Mesendoderm (in vitro differentiated cells): ENCODE measurements around the gene S100A10.
A peak's percentile ranks its signal among the peaks of the same experiment; 100 is the strongest.

Experiments
- DNase-seq: peaks from one replicate; pipeline ENCODE4 v3.0.0; 2013
- H2AK5ac ChIP-seq: 2 replicates; pipeline ENCODE4 v1.6.1; 2013; ENCODE audit warnings: low read length, inconsistent platforms
- H2BK120ac ChIP-seq: 2 replicates; pipeline ENCODE4 v1.6.1; 2013; ENCODE audit warnings: low read depth, mild to moderate bottlenecking, low read length, moderate library complexity, mixed read lengths
- H2BK15ac ChIP-seq: replicated peaks from 2 replicates; pipeline ENCODE4 v1.6.1; 2013; ENCODE audit warnings: low read depth, mild to moderate bottlenecking, moderate library complexity
- H2BK5ac ChIP-seq: 2 replicates; pipeline ENCODE4 v1.6.1; 2013; ENCODE audit warnings: low read length, inconsistent platforms
- H3K18ac ChIP-seq: 2 replicates; pipeline ENCODE4 v1.6.1; 2013; ENCODE audit warnings: mild to moderate bottlenecking, low read length, mixed read lengths
- H3K23ac ChIP-seq: one replicate; pipeline ENCODE4 v1.6.1; 2013; ENCODE audit warnings: low read length
- H3K27ac ChIP-seq: 2 replicates; pipeline ENCODE4 v1.5.1; 2013; ENCODE audit warnings: low read depth, mild to moderate bottlenecking, inconsistent platforms, low read length, moderate library complexity
- H3K27me3 ChIP-seq: 2 replicates; pipeline ENCODE4 v1.6.1; 2013; ENCODE audit warnings: low read length, control low read depth, mild to moderate bottlenecking, inconsistent platforms; ENCODE audit not compliant: insufficient read depth, poor library complexity
- H3K36me3 ChIP-seq: 2 replicates; pipeline ENCODE4 v1.6.1; 2013; ENCODE audit warnings: low read length, inconsistent platforms; ENCODE audit not compliant: control insufficient read depth, insufficient read depth
- H3K4ac ChIP-seq: one replicate; pipeline ENCODE4 v1.6.1; 2013; ENCODE audit warnings: low read depth, mild to moderate bottlenecking, low read length, moderate library complexity
- H3K4me1 ChIP-seq: 2 replicates; pipeline ENCODE4 v1.6.1; 2013; ENCODE audit warnings: low read depth, low read length, inconsistent platforms; ENCODE audit not compliant: control insufficient read depth
- H3K4me2 ChIP-seq: 2 replicates; pipeline ENCODE4 v1.6.1; 2013; ENCODE audit warnings: low read length
- H3K4me3 ChIP-seq: 2 replicates; pipeline ENCODE4 v1.5.1; 2013; ENCODE audit warnings: mild to moderate bottlenecking, low read length
- H3K56ac ChIP-seq: one replicate; pipeline ENCODE4 v1.6.1; 2013; ENCODE audit warnings: low read length
- H3K79me1 ChIP-seq: 2 replicates; pipeline ENCODE4 v1.6.1; 2013; ENCODE audit warnings: low read length, inconsistent platforms
- H3K79me2 ChIP-seq: 2 replicates; pipeline ENCODE4 v1.6.1; 2013; ENCODE audit warnings: mild to moderate bottlenecking, low read length; ENCODE audit not compliant: control insufficient read depth, insufficient read depth
- H3K9ac ChIP-seq: 2 replicates; pipeline ENCODE4 v1.6.1; 2013; ENCODE audit warnings: low read length, inconsistent platforms
- H4K5ac ChIP-seq: one replicate; pipeline ENCODE4 v1.6.1; 2013; ENCODE audit warnings: low read length
- H4K8ac ChIP-seq: one replicate; pipeline ENCODE4 v1.6.1; 2013; ENCODE audit warnings: low read depth, mild to moderate bottlenecking, control low read depth, low read length, moderate library complexity
- WGBS: extraction: QIAGEN DNeasy Blood & Tissue Kit; methylation state at CpG from one replicate; pipeline ENCODE4 v1.1.7; 2013; ENCODE audit warnings: low lambda C conversion rate, missing lambda C conversion rate; ENCODE audit not compliant: insufficient coverage; ENCODE audit errors: extremely low coverage; 5-methylcytosine and 5-hydroxymethylcytosine counted together

The S100A10 gene

GRCh38 chr1:151934048-151934493, 59.6 kb downstream of the S100A10 start:
- H3K4me1 ChIP-seq: peaks cover 4% of the 10 kb centered on the region
- no peak overlapping the region for H3K4me2 ChIP-seq
- no CpG with 5 or more reads among the region's 3 CpGs for WGBS
- no peak overlapping the region for H2AK5ac ChIP-seq
- no peak overlapping the region for H3K23ac ChIP-seq
- H3K79me1 ChIP-seq: no peaks in the 10 kb centered on the region
- H3K79me2 ChIP-seq: no peaks in the 10 kb centered on the region
- no peaks in the 10 kb centered on the region for H3K27me3 ChIP-seq
- no peak overlapping the region for H3K27ac ChIP-seq
- no peak overlapping the region for H3K56ac ChIP-seq
- no peak overlapping the region for H4K5ac ChIP-seq
- H2BK120ac ChIP-seq: no peak overlapping the region
- no peak overlapping the region for H3K4me3 ChIP-seq
- no peak overlapping the region for H3K4ac ChIP-seq
- H2BK15ac ChIP-seq: no peak overlapping the region
- H2BK5ac ChIP-seq: no peak overlapping the region
- H3K18ac ChIP-seq: no peak overlapping the region
- no peak overlapping the region for H4K8ac ChIP-seq
- no peak overlapping the region for H3K9ac ChIP-seq
- H3K36me3 ChIP-seq: no peaks in the 10 kb centered on the region
- peak; percentile 82 for DNase-seq
